ENCODE measurements around the gene DPY19L1. TPM values are rescaled to one million over a fixed set of nuclear protein-coding genes. Genes with fewer than 3 reads are reported as not detected.

The DPY19L1 gene
- polyA plus RNA-seq, 1 donor from 2014 or later = 6.3 TPM

DNA sequence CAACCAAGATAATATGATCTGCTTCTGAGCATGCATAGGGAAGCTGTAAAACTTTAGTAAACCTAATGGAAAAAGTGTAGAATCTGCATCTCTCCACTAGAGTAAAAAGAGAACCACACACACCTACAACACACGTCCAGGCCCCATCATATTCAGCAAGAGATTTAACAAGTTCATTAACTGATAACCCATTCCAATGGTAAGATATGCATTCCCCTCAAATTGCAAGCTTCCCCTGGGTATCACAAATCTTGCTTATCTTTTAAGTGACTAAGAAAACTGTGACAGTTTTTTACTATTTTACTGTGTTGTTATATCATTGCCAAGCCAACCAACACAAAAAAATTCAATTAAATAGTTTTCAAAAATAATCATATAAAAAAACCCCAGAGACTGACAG lies 8.0 kb downstream of the DPY19L1 start:
- H3K79me2 ChIP-seq (replicated peaks; ENCODE audit: insufficient read depth, low read length) = peaks cover 24% of the 10 kb centered on the region
- H4K20me1 ChIP-seq (ENCODE audit: insufficient read depth) = no peaks in the 10 kb centered on the region
- H3K4me3 ChIP-seq (ENCODE audit: low read length) = no peak overlapping the region
- no peak overlapping the region for H2AFZ ChIP-seq (ENCODE audit: low read depth, low read length)
- no peak overlapping the region for H3K27ac ChIP-seq (ENCODE audit: low read length)
- H3K9ac ChIP-seq (ENCODE audit: low read length) = no peak overlapping the region
- H3K4me2 ChIP-seq (ENCODE audit: low read length) = no peak overlapping the region
- H3K36me3 ChIP-seq (ENCODE audit: insufficient read depth, low read length) = no peaks in the 10 kb centered on the region
- TF ChIP-seq SMC3 (conservative IDR thresholded peaks at IDR 0.05; ENCODE audit: poor library complexity) = no peak
- TF ChIP-seq, protein P1, sequence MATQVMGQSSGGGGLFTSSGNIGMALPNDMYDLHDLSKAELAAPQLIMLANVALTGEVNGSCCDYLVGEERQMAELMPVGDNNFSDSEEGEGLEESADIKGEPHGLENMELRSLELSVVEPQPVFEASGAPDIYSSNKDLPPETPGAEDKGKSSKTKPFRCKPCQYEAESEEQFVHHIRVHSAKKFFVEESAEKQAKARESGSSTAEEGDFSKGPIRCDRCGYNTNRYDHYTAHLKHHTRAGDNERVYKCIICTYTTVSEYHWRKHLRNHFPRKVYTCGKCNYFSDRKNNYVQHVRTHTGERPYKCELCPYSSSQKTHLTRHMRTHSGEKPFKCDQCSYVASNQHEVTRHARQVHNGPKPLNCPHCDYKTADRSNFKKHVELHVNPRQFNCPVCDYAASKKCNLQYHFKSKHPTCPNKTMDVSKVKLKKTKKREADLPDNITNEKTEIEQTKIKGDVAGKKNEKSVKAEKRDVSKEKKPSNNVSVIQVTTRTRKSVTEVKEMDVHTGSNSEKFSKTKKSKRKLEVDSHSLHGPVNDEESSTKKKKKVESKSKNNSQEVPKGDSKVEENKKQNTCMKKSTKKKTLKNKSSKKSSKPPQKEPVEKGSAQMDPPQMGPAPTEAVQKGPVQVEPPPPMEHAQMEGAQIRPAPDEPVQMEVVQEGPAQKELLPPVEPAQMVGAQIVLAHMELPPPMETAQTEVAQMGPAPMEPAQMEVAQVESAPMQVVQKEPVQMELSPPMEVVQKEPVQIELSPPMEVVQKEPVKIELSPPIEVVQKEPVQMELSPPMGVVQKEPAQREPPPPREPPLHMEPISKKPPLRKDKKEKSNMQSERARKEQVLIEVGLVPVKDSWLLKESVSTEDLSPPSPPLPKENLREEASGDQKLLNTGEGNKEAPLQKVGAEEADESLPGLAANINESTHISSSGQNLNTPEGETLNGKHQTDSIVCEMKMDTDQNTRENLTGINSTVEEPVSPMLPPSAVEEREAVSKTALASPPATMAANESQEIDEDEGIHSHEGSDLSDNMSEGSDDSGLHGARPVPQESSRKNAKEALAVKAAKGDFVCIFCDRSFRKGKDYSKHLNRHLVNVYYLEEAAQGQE (IDR thresholded peaks at IDR 0.05; ENCODE audit: borderline replicate concordance) = no peak
- no peak for TF ChIP-seq EP300 (conservative IDR thresholded peaks at IDR 0.05; ENCODE audit: poor library complexity, severe bottlenecking)
- H3K9me3 ChIP-seq (ENCODE audit: low read length) = no peaks in the 10 kb centered on the region
- no peaks in the 10 kb centered on the region for H3K9me2 ChIP-seq (ENCODE audit: insufficient read depth, low read length)
- no peaks in the 10 kb centered on the region for H3K27me3 ChIP-seq (ENCODE audit: insufficient read depth, low read depth, low read length)
- no peaks in the 10 kb centered on the region for H3F3A ChIP-seq (ENCODE audit: insufficient read depth, low read length, poor library complexity, severe bottlenecking)

DNA sequence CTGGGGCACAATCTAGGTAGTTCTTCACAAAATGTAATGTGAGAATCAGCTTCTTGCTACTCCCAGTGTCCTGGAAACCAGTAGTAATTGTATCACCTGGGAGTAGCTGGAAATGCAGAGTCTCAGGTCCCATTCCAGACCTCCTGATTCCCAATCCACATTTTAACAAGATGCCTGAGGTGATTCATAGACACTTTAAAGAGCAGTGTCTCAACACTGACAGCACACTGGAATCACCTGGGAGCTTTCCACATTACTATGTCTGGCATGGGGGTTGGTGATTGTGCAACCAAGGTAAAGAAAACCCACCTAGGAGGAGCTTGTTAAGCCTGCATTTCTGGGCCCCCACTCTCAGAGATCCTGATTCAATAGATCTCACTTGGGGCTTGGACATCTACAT lies 11.1 kb downstream of the DPY19L1 start:
- TF ChIP-seq POLR2AphosphoS5 (IDR thresholded peaks at IDR 0.05) (no peak), RAD21 (conservative IDR thresholded peaks at IDR 0.05) (no peak), SMC3 (conservative IDR thresholded peaks at IDR 0.05; ENCODE audit: poor library complexity) (no peak)
- no peaks in the 10 kb centered on the region for H3K36me3 ChIP-seq (ENCODE audit: insufficient read depth, low read length)
- no peak overlapping the region for H3K9ac ChIP-seq (ENCODE audit: low read length)
- H3F3A ChIP-seq (ENCODE audit: insufficient read depth, low read length, poor library complexity, severe bottlenecking) = no peaks in the 10 kb centered on the region
- H3K4me3 ChIP-seq (ENCODE audit: low read length) = no peak overlapping the region
- no peaks in the 10 kb centered on the region for H3K27me3 ChIP-seq (ENCODE audit: insufficient read depth, low read depth, low read length)
- H3K9me3 ChIP-seq (ENCODE audit: low read length) = no peaks in the 10 kb centered on the region
- no peak overlapping the region for H3K4me2 ChIP-seq (ENCODE audit: low read length)
- H3K27ac ChIP-seq (ENCODE audit: low read length) = no peak overlapping the region
- H4K20me1 ChIP-seq (ENCODE audit: insufficient read depth) = no peaks in the 10 kb centered on the region
- no peak overlapping the region for H2AFZ ChIP-seq (ENCODE audit: low read depth, low read length)
- no peaks in the 10 kb centered on the region for H3K9me2 ChIP-seq (ENCODE audit: insufficient read depth, low read length)
- H3K79me2 ChIP-seq (replicated peaks; ENCODE audit: insufficient read depth, low read length) = peaks cover 5% of the 10 kb centered on the region

DNA sequence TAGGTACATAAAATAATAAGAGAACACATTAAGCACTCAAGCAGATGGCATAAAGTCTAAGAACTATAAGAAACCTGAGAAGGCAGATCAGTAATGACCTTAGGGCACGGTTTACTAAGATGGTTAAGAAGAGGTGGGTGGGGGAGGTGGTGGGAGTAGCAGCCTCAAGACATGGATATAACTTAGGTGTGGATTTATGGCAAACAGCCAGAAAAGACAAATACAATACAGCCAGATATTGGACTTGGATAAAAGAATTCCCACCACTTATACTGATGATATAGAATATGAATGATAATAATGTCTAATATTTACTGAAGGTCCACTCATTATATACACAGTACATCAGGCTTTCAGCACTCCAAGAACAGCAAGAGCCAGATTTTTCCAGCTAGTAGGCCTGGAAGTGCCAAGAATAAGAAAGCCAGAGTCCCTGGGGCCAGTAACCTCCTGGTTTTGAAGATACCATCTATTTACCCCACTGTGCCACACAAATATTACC lies 11.9 kb downstream of the DPY19L1 start:
- TF ChIP-seq POLR2AphosphoS5 (IDR thresholded peaks at IDR 0.05) (no peak), TAF1 (IDR thresholded peaks at IDR 0.05; ENCODE audit: low read depth) (no peak), RAD21 (conservative IDR thresholded peaks at IDR 0.05) (no peak), EZH2 (IDR thresholded peaks at IDR 0.05; ENCODE audit: borderline replicate concordance, insufficient read depth, low read length, poor library complexity, severe bottlenecking) (no peak), EP300 (conservative IDR thresholded peaks at IDR 0.05; ENCODE audit: poor library complexity, severe bottlenecking) (no peak), SMC3 (conservative IDR thresholded peaks at IDR 0.05; ENCODE audit: poor library complexity) (no peak)
- TF ChIP-seq, protein P2, sequence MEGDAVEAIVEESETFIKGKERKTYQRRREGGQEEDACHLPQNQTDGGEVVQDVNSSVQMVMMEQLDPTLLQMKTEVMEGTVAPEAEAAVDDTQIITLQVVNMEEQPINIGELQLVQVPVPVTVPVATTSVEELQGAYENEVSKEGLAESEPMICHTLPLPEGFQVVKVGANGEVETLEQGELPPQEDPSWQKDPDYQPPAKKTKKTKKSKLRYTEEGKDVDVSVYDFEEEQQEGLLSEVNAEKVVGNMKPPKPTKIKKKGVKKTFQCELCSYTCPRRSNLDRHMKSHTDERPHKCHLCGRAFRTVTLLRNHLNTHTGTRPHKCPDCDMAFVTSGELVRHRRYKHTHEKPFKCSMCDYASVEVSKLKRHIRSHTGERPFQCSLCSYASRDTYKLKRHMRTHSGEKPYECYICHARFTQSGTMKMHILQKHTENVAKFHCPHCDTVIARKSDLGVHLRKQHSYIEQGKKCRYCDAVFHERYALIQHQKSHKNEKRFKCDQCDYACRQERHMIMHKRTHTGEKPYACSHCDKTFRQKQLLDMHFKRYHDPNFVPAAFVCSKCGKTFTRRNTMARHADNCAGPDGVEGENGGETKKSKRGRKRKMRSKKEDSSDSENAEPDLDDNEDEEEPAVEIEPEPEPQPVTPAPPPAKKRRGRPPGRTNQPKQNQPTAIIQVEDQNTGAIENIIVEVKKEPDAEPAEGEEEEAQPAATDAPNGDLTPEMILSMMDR (IDR thresholded peaks at IDR 0.05; ENCODE audit: poor library complexity, severe bottlenecking) = no peak
- TF ChIP-seq, protein P1 (IDR thresholded peaks at IDR 0.05; ENCODE audit: borderline replicate concordance) = no peak
- no peaks in the 10 kb centered on the region for H4K20me1 ChIP-seq (ENCODE audit: insufficient read depth)

More for the DNA sequence above, 11.9 kb downstream of the DPY19L1 start:
- Histone ChIP-seq H3K27ac (ENCODE audit: low read length) (no peak overlapping the region), H2AFZ (ENCODE audit: low read depth, low read length) (no peak overlapping the region), H3K36me3 (ENCODE audit: insufficient read depth, low read length) (no peaks in the 10 kb centered on the region), H3K9me2 (ENCODE audit: insufficient read depth, low read length) (no peaks in the 10 kb centered on the region), H3F3A (ENCODE audit: insufficient read depth, low read length, poor library complexity, severe bottlenecking) (no peaks in the 10 kb centered on the region), H3K4me2 (ENCODE audit: low read length) (no peak overlapping the region), H3K4me3 (ENCODE audit: low read length) (no peak overlapping the region), H3K9me3 (ENCODE audit: low read length) (no peaks in the 10 kb centered on the region), H3K9ac (ENCODE audit: low read length) (no peak overlapping the region), H3K27me3 (ENCODE audit: insufficient read depth, low read depth, low read length) (no peaks in the 10 kb centered on the region), H3K79me2 (replicated peaks; ENCODE audit: insufficient read depth, low read length) (peaks cover 4% of the 10 kb centered on the region)

Data from neural cell (in vitro differentiated cells).